B cell (primary cell): ENCODE data around the gene SHROOM2. TPM values are rescaled to one million over a fixed set of nuclear protein-coding genes. Genes with fewer than 3 reads are reported as not detected.

Experiments
- ATAC-seq: fragments of 200-7000 bp; cut with Tn5 transposase; one replicate; pipeline ENCODE4 v1.10.0; 2021; ENCODE audit warnings: low read depth, mild to moderate bottlenecking, moderate number of reproducible peaks, moderate library complexity
- CTCF ChIA-PET: fragments of 350-600 bp; sonication (Branson Sonifier 250); formaldehyde crosslinking; loops from one replicate; lab custom pipeline; 2021; ENCODE audit warnings: antibody characterized with exemption, inconsistent platforms; lab: Charles Lee
- POLR2A ChIA-PET: fragments of 350-600 bp; sonication (Branson Sonifier 250); formaldehyde crosslinking; loops from one replicate; lab custom pipeline; 2021; ENCODE audit warnings: antibody characterized with exemption; lab: Charles Lee
- DNase-seq: peaks from one replicate; pipeline ENCODE4 v3.0.0; 2013
- H2AFZ ChIP-seq: 2 replicates; pipeline ENCODE4 v1.6.1; 2012; ENCODE audit warnings: mild to moderate bottlenecking, low read depth, low read length; ENCODE audit not compliant: insufficient read depth, poor library complexity, severe bottlenecking
- H3K27ac ChIP-seq, 2 donors: 1 replicate in 1 of 2; 2 replicates in 1 of 2; pipeline ENCODE4 v1.5.1; 2012 to 2013; ENCODE audit warnings: low read length in 2 of 2, mild to moderate bottlenecking in 2 of 2, moderate library complexity in 1 of 2
- H3K27me3 ChIP-seq, 4 experiments: fragments of 200-600 bp in 1 of 4; sonication (generic) in 1 of 4; replicated peaks in 1 of 4; 1 replicate in 2 of 4; 2 replicates in 2 of 4; pipeline versions ENCODE4 v1.6.1 to v1.7.0; 2013 to 2016; ENCODE audit warnings: low read length in 3 of 4, mild to moderate bottlenecking in 2 of 4, mixed read lengths in 1 of 4, moderate library complexity in 1 of 4; ENCODE audit not compliant: insufficient read depth in 4 of 4, control insufficient read depth in 3 of 4; ENCODE audit errors: control extremely low read depth in 1 of 4
- H3K36me3 ChIP-seq, 2 experiments: replicated peaks in 1 of 2; 1 replicate in 1 of 2; 2 replicates in 1 of 2; pipeline versions ENCODE4 v1.6.1 to v1.7.1; 2013; ENCODE audit warnings: low read length in 1 of 2; ENCODE audit not compliant: insufficient read depth in 2 of 2, control insufficient read depth in 1 of 2; ENCODE audit errors: control extremely low read depth in 1 of 2, extremely low read depth in 1 of 2
- H3K4me1 ChIP-seq, 2 donors: fragments of 200-600 bp in 1 of 2; sonication (generic) in 1 of 2; 1 replicate in 1 of 2; 2 replicates in 1 of 2; pipeline versions ENCODE4 v1.5.1 to v1.6.1; 2013 to 2017; ENCODE audit warnings: low read length in 2 of 2; ENCODE audit not compliant: control insufficient read depth in 2 of 2, insufficient read depth in 2 of 2
- H3K4me2 ChIP-seq: replicated peaks from 2 replicates; pipeline ENCODE3; 2012; ENCODE audit warnings: mild to moderate bottlenecking, low read depth, low read length; ENCODE audit not compliant: poor library complexity, severe bottlenecking
- H3K4me3 ChIP-seq, 5 experiments: fragments of 200-600 bp in 1 of 5; sonication (generic) in 1 of 5; 1 replicate in 3 of 5; 2 replicates in 2 of 5; pipeline versions ENCODE4 v1.5.1 to v1.7.0; 2011 to 2016; ENCODE audit warnings: low read length in 4 of 5, mild to moderate bottlenecking in 4 of 5, low read depth in 2 of 5, control low read depth in 1 of 5, moderate library complexity in 1 of 5; ENCODE audit not compliant: insufficient read depth in 1 of 5; ENCODE audit errors: control extremely low read depth in 1 of 5, extremely low read depth in 1 of 5
- H3K79me2 ChIP-seq: fragments of 200-600 bp; sonication (generic); one replicate; pipeline ENCODE4 v1.6.0; 2016; ENCODE audit warnings: low read length; ENCODE audit not compliant: control insufficient read depth, insufficient read depth
- H3K9ac ChIP-seq: fragments of 200-600 bp; sonication (generic); 2 replicates; pipeline ENCODE4 v1.6.1; 2017; ENCODE audit warnings: mild to moderate bottlenecking, low read length, moderate library complexity
- H3K9me3 ChIP-seq, 3 donors: one replicate each; pipeline versions ENCODE4 v1.6.1 to v1.7.1; 2013; ENCODE audit warnings: low read length in 2 of 3; ENCODE audit not compliant: control insufficient read depth in 2 of 3, insufficient read depth in 1 of 3; ENCODE audit errors: control extremely low read depth in 1 of 3
- H4K20me1 ChIP-seq: 2 replicates; pipeline ENCODE4 v1.6.0; 2012; ENCODE audit warnings: mild to moderate bottlenecking, low read length; ENCODE audit not compliant: insufficient read depth, control insufficient read depth, poor library complexity, severe bottlenecking
- H3K27ac Mint-ChIP-seq: one replicate; pipeline ENCODE4 v1.8.0; 2021; ENCODE audit warnings: mixed read lengths
- H3K27me3 Mint-ChIP-seq: one replicate; pipeline ENCODE4 v1.8.0; 2021; ENCODE audit warnings: mixed read lengths
- H3K4me1 Mint-ChIP-seq: one replicate; pipeline ENCODE4 v1.8.0; 2021; ENCODE audit warnings: mixed read lengths
- H3K4me3 Mint-ChIP-seq: one replicate; pipeline ENCODE4 v1.8.0; 2021; ENCODE audit warnings: mixed read lengths
- H3K9me3 Mint-ChIP-seq: one replicate; pipeline ENCODE4 v1.8.0; 2022; ENCODE audit warnings: mixed read lengths; ENCODE audit not compliant: insufficient read depth
- CTCF ChIP-seq: fragments of 200-600 bp; IDR thresholded peaks from one replicate; pipeline ENCODE4 v1.8.0; 2022; ENCODE audit warnings: antibody characterized with exemption, mild to moderate bottlenecking
- EZH2 ChIP-seq: IDR thresholded peaks from 2 replicates; pipeline ENCODE4 v1.6.1; 2012; ENCODE audit warnings: borderline replicate concordance, low read depth, mild to moderate bottlenecking, moderate library complexity, low read length; ENCODE audit not compliant: insufficient read depth, poor library complexity, severe bottlenecking
- WGBS: methylation state at CpG from one replicate; pipeline ENCODE4 v1.1.5; 2013; ENCODE audit warnings: missing lambda C conversion rate; ENCODE audit not compliant: insufficient coverage; 5-methylcytosine and 5-hydroxymethylcytosine counted together
- intact Hi-C: fragments of 100-400 bp; cut with micrococcal nuclease; formaldehyde crosslinking; loops from one replicate; pipeline ENCODE4 v1.10.0; 2022
- polyA plus RNA-seq: library from polyadenylated mRNA; depleted of rRNA; stranded (reverse); fragments of >200 nt; gene quantifications from 2 replicates; pipeline ENCODE4 v1.2.3, GENCODE V29; 2012
- total RNA-seq, 2 donors: library from RNA; stranded (reverse); fragments of 120-200 nt in 1 of 2; gene quantifications; 1 replicate in 1 of 2; 2 replicates in 1 of 2; pipeline versions ENCODE4 v1.2.3 to v1.2.4, GENCODE V29; 2013 to 2022

SHROOM2 gene
- total and polyA plus RNA-seq, 2 donors (not counting 1 experiment from before 2014, with no cell fraction given): not detected

GRCh38 chrX:9859711-9860555 lies 73.7 kb downstream of the SHROOM2 start:
- no peak overlapping the region for H3K27ac ChIP-seq
- Mint-ChIP-seq H3K4me1 (no peaks in the 10 kb centered on the region), H3K9me3 (no peaks in the 10 kb centered on the region), H3K27ac (no peak overlapping the region), H3K4me3 (no peak overlapping the region), H3K27me3 (peaks cover 28% of the 10 kb centered on the region)
- intact Hi-C loops: no loop called here
- no peaks in the 10 kb centered on the region for H3K9me3 ChIP-seq
- H3K4me2 ChIP-seq: no peak overlapping the region
- H4K20me1 ChIP-seq: no peaks in the 10 kb centered on the region
- H2AFZ ChIP-seq: no peak overlapping the region
- H3K27me3 ChIP-seq: no peaks in the 10 kb centered on the region
- ChIA-PET CTCF (no interaction called here), POLR2A (no interaction called here)
- 0% methylated on average over 5 of the region's 14 CpGs for WGBS
- H3K36me3 ChIP-seq: no peaks in the 10 kb centered on the region
- H3K4me1 ChIP-seq: no peaks in the 10 kb centered on the region
- no peak overlapping the region for H3K9ac ChIP-seq
- no peak for TF ChIP-seq EZH2
- no peak for TF ChIP-seq CTCF
- H3K79me2 ChIP-seq: no peaks in the 10 kb centered on the region
- DNase-seq (no peak), ATAC-seq (no peak)
- no peak overlapping the region for H3K4me3 ChIP-seq

GRCh38 chrX:9860826-9861225 lies 74.6 kb downstream of the SHROOM2 start:
- Histone ChIP-seq H3K27me3 (no peaks in the 10 kb centered on the region), H2AFZ (no peak overlapping the region), H3K4me3 (no peak overlapping the region), H3K27ac (no peak overlapping the region), H3K9me3 (no peaks in the 10 kb centered on the region), H4K20me1 (no peaks in the 10 kb centered on the region), H3K9ac (no peak overlapping the region), H3K36me3 (no peaks in the 10 kb centered on the region), H3K79me2 (no peaks in the 10 kb centered on the region), H3K4me2 (no peak overlapping the region), H3K4me1 (no peaks in the 10 kb centered on the region)
- TF ChIP-seq CTCF (no peak), EZH2 (no peak)
- WGBS: no CpG with 5 or more reads among the region's 1 CpG
- Mint-ChIP-seq H3K27me3 (peaks cover 23% of the 10 kb centered on the region), H3K9me3 (no peaks in the 10 kb centered on the region), H3K4me1 (no peaks in the 10 kb centered on the region), H3K4me3 (no peak overlapping the region), H3K27ac (no peak overlapping the region)
- ChIA-PET CTCF (no interaction called here), POLR2A (no interaction called here)
- no peak for ATAC-seq
- intact Hi-C loops: no loop called here
- no peak for DNase-seq
